B cell (primary cell): ENCODE results near the gene MRS2. TPM values are rescaled to one million over a fixed set of nuclear protein-coding genes. Genes with fewer than 3 reads are reported as not detected.
A peak's percentile ranks its signal among the peaks of the same experiment; 100 is the strongest.
"Not testable (repeated sequence)": the region's sequence is repeated elsewhere in the genome, so short reads cannot be mapped to it uniquely, and the experiment has no call there.

ENCODE experiments used
- ATAC-seq: fragments of 200-7000 bp; cut with Tn5 transposase; one replicate; pipeline ENCODE4 v1.10.0; 2021; ENCODE audit warnings: low read depth, mild to moderate bottlenecking, moderate number of reproducible peaks, moderate library complexity
- CTCF ChIA-PET: fragments of 350-600 bp; sonication (Branson Sonifier 250); formaldehyde crosslinking; loops from one replicate; lab custom pipeline; 2021; ENCODE audit warnings: antibody characterized with exemption, inconsistent platforms; lab: Charles Lee
- POLR2A ChIA-PET: fragments of 350-600 bp; sonication (Branson Sonifier 250); formaldehyde crosslinking; loops from one replicate; lab custom pipeline; 2021; ENCODE audit warnings: antibody characterized with exemption; lab: Charles Lee
- DNase-seq: peaks from one replicate; pipeline ENCODE4 v3.0.0; 2013
- H2AFZ ChIP-seq: 2 replicates; pipeline ENCODE4 v1.6.1; 2012; ENCODE audit warnings: mild to moderate bottlenecking, low read depth, low read length; ENCODE audit not compliant: insufficient read depth, poor library complexity, severe bottlenecking
- H3K27ac ChIP-seq, 2 donors: 1 replicate in 1 of 2; 2 replicates in 1 of 2; pipeline ENCODE4 v1.5.1; 2012 to 2013; ENCODE audit warnings: low read length in 2 of 2, mild to moderate bottlenecking in 2 of 2, moderate library complexity in 1 of 2
- H3K27me3 ChIP-seq, 4 experiments: fragments of 200-600 bp in 1 of 4; sonication (generic) in 1 of 4; replicated peaks in 1 of 4; 1 replicate in 2 of 4; 2 replicates in 2 of 4; pipeline versions ENCODE4 v1.6.1 to v1.7.0; 2013 to 2016; ENCODE audit warnings: low read length in 3 of 4, mild to moderate bottlenecking in 2 of 4, mixed read lengths in 1 of 4, moderate library complexity in 1 of 4; ENCODE audit not compliant: insufficient read depth in 4 of 4, control insufficient read depth in 3 of 4; ENCODE audit errors: control extremely low read depth in 1 of 4
- H3K36me3 ChIP-seq, 2 experiments: replicated peaks in 1 of 2; 1 replicate in 1 of 2; 2 replicates in 1 of 2; pipeline versions ENCODE4 v1.6.1 to v1.7.1; 2013; ENCODE audit warnings: low read length in 1 of 2; ENCODE audit not compliant: insufficient read depth in 2 of 2, control insufficient read depth in 1 of 2; ENCODE audit errors: control extremely low read depth in 1 of 2, extremely low read depth in 1 of 2
- H3K4me1 ChIP-seq, 2 donors: fragments of 200-600 bp in 1 of 2; sonication (generic) in 1 of 2; 1 replicate in 1 of 2; 2 replicates in 1 of 2; pipeline versions ENCODE4 v1.5.1 to v1.6.1; 2013 to 2017; ENCODE audit warnings: low read length in 2 of 2; ENCODE audit not compliant: control insufficient read depth in 2 of 2, insufficient read depth in 2 of 2
- H3K4me2 ChIP-seq: replicated peaks from 2 replicates; pipeline ENCODE3; 2012; ENCODE audit warnings: mild to moderate bottlenecking, low read depth, low read length; ENCODE audit not compliant: poor library complexity, severe bottlenecking
- H3K4me3 ChIP-seq, 5 experiments: fragments of 200-600 bp in 1 of 5; sonication (generic) in 1 of 5; 1 replicate in 3 of 5; 2 replicates in 2 of 5; pipeline versions ENCODE4 v1.5.1 to v1.7.0; 2011 to 2016; ENCODE audit warnings: low read length in 4 of 5, mild to moderate bottlenecking in 4 of 5, low read depth in 2 of 5, control low read depth in 1 of 5, moderate library complexity in 1 of 5; ENCODE audit not compliant: insufficient read depth in 1 of 5; ENCODE audit errors: control extremely low read depth in 1 of 5, extremely low read depth in 1 of 5
- H3K79me2 ChIP-seq: fragments of 200-600 bp; sonication (generic); one replicate; pipeline ENCODE4 v1.6.0; 2016; ENCODE audit warnings: low read length; ENCODE audit not compliant: control insufficient read depth, insufficient read depth
- H3K9ac ChIP-seq: fragments of 200-600 bp; sonication (generic); 2 replicates; pipeline ENCODE4 v1.6.1; 2017; ENCODE audit warnings: mild to moderate bottlenecking, low read length, moderate library complexity
- H3K9me3 ChIP-seq, 3 donors: one replicate each; pipeline versions ENCODE4 v1.6.1 to v1.7.1; 2013; ENCODE audit warnings: low read length in 2 of 3; ENCODE audit not compliant: control insufficient read depth in 2 of 3, insufficient read depth in 1 of 3; ENCODE audit errors: control extremely low read depth in 1 of 3
- H4K20me1 ChIP-seq: 2 replicates; pipeline ENCODE4 v1.6.0; 2012; ENCODE audit warnings: mild to moderate bottlenecking, low read length; ENCODE audit not compliant: insufficient read depth, control insufficient read depth, poor library complexity, severe bottlenecking
- H3K27ac Mint-ChIP-seq: one replicate; pipeline ENCODE4 v1.8.0; 2021; ENCODE audit warnings: mixed read lengths
- H3K27me3 Mint-ChIP-seq: one replicate; pipeline ENCODE4 v1.8.0; 2021; ENCODE audit warnings: mixed read lengths
- H3K4me1 Mint-ChIP-seq: one replicate; pipeline ENCODE4 v1.8.0; 2021; ENCODE audit warnings: mixed read lengths
- H3K4me3 Mint-ChIP-seq: one replicate; pipeline ENCODE4 v1.8.0; 2021; ENCODE audit warnings: mixed read lengths
- H3K9me3 Mint-ChIP-seq: one replicate; pipeline ENCODE4 v1.8.0; 2022; ENCODE audit warnings: mixed read lengths; ENCODE audit not compliant: insufficient read depth
- EZH2 ChIP-seq: IDR thresholded peaks from 2 replicates; pipeline ENCODE4 v1.6.1; 2012; ENCODE audit warnings: borderline replicate concordance, low read depth, mild to moderate bottlenecking, moderate library complexity, low read length; ENCODE audit not compliant: insufficient read depth, poor library complexity, severe bottlenecking
- WGBS: methylation state at CpG from one replicate; pipeline ENCODE4 v1.1.5; 2013; ENCODE audit warnings: missing lambda C conversion rate; ENCODE audit not compliant: insufficient coverage; 5-methylcytosine and 5-hydroxymethylcytosine counted together
- intact Hi-C: fragments of 100-400 bp; cut with micrococcal nuclease; formaldehyde crosslinking; loops from one replicate; pipeline ENCODE4 v1.10.0; 2022
- polyA plus RNA-seq: library from polyadenylated mRNA; depleted of rRNA; stranded (reverse); fragments of >200 nt; gene quantifications from 2 replicates; pipeline ENCODE4 v1.2.3, GENCODE V29; 2012
- total RNA-seq, 2 donors: library from RNA; stranded (reverse); fragments of 120-200 nt in 1 of 2; gene quantifications; 1 replicate in 1 of 2; 2 replicates in 1 of 2; pipeline versions ENCODE4 v1.2.3 to v1.2.4, GENCODE V29; 2013 to 2022
- TF ChIP-seq, protein P1 (sequence below): fragments of 200-600 bp; IDR thresholded peaks from one replicate; pipeline ENCODE4 v1.8.0; 2022; ENCODE audit warnings: antibody characterized with exemption, mild to moderate bottlenecking

The MRS2 gene
- total and polyA plus RNA-seq, 2 donors (not counting 1 experiment from before 2014, with no cell fraction given) = 16.0 to 25.5 TPM

DNA sequence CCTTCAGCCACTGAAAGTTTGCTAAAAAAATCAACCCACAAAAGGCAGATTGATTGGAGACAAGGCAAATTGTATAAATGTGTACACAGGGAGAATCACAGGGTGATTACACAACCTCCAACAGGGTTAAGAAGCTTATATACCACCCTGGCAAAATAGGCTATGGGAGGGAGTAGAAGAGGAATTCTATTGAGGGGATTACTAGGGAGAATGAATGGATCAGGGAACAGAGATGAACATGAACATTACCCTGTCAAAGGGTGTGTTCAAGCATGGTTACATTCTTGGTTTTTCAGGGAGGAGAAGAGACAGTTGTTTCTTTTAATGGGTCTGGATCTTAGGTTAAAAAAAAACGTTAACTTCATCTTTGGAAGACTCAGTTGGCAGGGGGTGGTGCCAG is 5.1 kb upstream of the MRS2 start:
- no peak for DNase-seq
- ChIA-PET CTCF (no interaction called here), POLR2A (no interaction called here)
- Mint-ChIP-seq H3K4me1 (peaks cover 11% of the 10 kb centered on the region), H3K4me3 (no peak overlapping the region), H3K9me3 (peaks cover 6% of the 10 kb centered on the region), H3K27ac (no peak overlapping the region), H3K27me3 (peaks cover 36% of the 10 kb centered on the region)
- no CpG with 5 or more reads among the region's 1 CpG for WGBS
- Histone ChIP-seq H2AFZ (no peak overlapping the region), H3K36me3 (no peaks in the 10 kb centered on the region), H3K4me2 (no peak overlapping the region), H3K9me3 (peaks cover 0 to 8% (median 4%) of the 10 kb centered on the region in 3 donors), H4K20me1 (no peaks in the 10 kb centered on the region), H3K79me2 (peaks cover 8% of the 10 kb centered on the region), H3K4me1 (peaks cover 0 to 5% of the 10 kb centered on the region in 2 donors), H3K9ac (no peak overlapping the region), H3K4me3 (no peak overlapping the region), H3K27me3 (peaks cover 0 to 18% (median 6%) of the 10 kb centered on the region in 4 experiments), H3K27ac (no peak overlapping the region)
- intact Hi-C loops = no loop called here
- TF ChIP-seq, protein P1, sequence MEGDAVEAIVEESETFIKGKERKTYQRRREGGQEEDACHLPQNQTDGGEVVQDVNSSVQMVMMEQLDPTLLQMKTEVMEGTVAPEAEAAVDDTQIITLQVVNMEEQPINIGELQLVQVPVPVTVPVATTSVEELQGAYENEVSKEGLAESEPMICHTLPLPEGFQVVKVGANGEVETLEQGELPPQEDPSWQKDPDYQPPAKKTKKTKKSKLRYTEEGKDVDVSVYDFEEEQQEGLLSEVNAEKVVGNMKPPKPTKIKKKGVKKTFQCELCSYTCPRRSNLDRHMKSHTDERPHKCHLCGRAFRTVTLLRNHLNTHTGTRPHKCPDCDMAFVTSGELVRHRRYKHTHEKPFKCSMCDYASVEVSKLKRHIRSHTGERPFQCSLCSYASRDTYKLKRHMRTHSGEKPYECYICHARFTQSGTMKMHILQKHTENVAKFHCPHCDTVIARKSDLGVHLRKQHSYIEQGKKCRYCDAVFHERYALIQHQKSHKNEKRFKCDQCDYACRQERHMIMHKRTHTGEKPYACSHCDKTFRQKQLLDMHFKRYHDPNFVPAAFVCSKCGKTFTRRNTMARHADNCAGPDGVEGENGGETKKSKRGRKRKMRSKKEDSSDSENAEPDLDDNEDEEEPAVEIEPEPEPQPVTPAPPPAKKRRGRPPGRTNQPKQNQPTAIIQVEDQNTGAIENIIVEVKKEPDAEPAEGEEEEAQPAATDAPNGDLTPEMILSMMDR = no peak
- TF ChIP-seq EZH2 = no peak
- no peak for ATAC-seq

DNA sequence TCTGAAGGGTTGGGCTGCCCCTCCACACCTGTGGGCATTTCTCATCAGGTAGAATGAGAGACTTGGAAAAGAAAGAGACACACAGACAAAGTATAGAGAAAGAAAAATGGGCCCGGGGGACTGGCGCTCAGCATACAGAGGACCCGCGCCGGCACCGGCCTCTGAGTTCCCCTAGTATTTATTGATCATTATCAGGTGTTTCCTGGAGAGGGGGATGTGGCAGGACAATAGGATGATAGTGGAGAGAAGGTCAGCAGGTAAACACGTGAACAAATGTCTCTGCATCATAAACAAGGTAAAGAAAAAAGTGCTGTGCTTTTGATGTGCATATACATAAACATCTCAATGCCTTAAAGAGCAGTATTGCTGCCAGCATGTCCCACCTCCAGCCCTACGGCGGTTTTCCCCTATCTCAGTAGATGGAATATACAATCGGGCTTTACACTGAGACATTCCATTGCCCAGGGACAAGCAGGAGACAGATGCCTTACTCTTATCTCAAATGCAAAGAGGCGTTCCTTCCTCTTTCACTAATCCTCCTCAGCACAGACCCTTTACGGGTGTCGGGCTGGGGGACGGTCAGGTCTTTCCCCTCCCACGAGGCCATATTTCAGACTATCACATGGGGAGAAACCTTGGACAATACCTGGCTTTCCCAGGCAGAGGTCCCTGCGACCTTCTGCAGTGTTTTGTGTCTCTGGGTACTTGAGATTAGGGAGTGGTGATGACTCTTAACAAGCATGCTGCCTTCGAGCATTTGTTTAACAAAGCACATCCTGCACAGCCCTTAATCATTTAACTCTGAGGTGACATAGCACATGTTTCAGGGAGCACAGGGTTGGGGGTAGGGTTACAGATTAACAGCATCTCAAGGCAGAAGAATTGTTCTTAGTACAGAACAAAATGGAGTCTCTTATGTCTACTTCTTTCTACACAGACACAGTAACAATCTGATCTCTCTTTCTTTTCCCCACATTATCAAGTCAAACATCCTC is 2.4 kb upstream of the MRS2 start:
- Histone ChIP-seq H3K79me2 (peaks cover 31% of the 10 kb centered on the region), H2AFZ (peak overlapping the region; percentile 19), H3K27me3 (peaks cover 0 to 18% (median 6%) of the 10 kb centered on the region in 4 experiments), H3K4me1 (peaks cover 11 to 15% of the 10 kb centered on the region in 2 donors), H4K20me1 (peaks cover 12% of the 10 kb centered on the region)
- H3K9me3 ChIP-seq, H3K27ac Mint-ChIP-seq, POLR2A ChIA-PET, H3K9ac ChIP-seq, H3K36me3 ChIP-seq, H3K9me3 Mint-ChIP-seq, DNase-seq, H3K27ac ChIP-seq, ATAC-seq, H3K4me2 ChIP-seq, CTCF ChIA-PET, H3K4me3 ChIP-seq: not testable (repeated sequence)
- 12% methylated on average over 4 of the region's 17 CpGs for WGBS
- H3K4me3 Mint-ChIP-seq = peak overlapping the region; percentile 37
- intact Hi-C loops = loop anchor here (10.0 kb wide), 1 partner anchor 116 kb away; no protein-coding TSS in a partner anchor
- H3K4me1 Mint-ChIP-seq = peaks cover 36% of the 10 kb centered on the region
- H3K27me3 Mint-ChIP-seq = peaks cover 29% of the 10 kb centered on the region
